ENCODE data around the gene NEFH.
A peak's percentile ranks its signal among the peaks of the same experiment; 100 is the strongest.

Gene NEFH

DNA sequence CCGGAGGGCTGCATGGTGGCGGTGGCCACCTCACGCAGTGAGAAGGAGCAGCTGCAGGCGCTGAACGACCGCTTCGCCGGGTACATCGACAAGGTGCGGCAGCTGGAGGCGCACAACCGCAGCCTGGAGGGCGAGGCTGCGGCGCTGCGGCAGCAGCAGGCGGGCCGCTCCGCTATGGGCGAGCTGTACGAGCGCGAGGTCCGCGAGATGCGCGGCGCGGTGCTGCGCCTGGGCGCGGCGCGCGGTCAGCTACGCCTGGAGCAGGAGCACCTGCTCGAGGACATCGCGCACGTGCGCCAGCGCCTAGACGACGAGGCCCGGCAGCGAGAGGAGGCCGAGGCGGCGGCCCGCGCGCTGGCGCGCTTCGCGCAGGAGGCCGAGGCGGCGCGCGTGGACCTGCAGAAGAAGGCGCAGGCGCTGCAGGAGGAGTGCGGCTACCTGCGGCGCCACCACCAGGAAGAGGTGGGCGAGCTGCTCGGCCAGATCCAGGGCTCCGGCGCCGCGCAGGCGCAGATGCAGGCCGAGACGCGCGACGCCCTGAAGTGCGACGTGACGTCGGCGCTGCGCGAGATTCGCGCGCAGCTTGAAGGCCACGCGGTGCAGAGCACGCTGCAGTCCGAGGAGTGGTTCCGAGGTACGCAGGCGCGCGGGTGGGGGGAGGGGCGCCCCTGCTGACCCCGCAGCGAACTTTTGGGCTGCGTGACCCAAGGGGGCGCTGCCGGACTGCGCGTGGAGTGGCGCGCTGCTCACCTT lies 670 bp downstream of the NEFH start:
- TF ChIP-seq GLIS3 (CRISPR knock-in tag; IDR thresholded peaks at IDR 0.05), result no peak
- TF ChIP-seq, protein P1, sequence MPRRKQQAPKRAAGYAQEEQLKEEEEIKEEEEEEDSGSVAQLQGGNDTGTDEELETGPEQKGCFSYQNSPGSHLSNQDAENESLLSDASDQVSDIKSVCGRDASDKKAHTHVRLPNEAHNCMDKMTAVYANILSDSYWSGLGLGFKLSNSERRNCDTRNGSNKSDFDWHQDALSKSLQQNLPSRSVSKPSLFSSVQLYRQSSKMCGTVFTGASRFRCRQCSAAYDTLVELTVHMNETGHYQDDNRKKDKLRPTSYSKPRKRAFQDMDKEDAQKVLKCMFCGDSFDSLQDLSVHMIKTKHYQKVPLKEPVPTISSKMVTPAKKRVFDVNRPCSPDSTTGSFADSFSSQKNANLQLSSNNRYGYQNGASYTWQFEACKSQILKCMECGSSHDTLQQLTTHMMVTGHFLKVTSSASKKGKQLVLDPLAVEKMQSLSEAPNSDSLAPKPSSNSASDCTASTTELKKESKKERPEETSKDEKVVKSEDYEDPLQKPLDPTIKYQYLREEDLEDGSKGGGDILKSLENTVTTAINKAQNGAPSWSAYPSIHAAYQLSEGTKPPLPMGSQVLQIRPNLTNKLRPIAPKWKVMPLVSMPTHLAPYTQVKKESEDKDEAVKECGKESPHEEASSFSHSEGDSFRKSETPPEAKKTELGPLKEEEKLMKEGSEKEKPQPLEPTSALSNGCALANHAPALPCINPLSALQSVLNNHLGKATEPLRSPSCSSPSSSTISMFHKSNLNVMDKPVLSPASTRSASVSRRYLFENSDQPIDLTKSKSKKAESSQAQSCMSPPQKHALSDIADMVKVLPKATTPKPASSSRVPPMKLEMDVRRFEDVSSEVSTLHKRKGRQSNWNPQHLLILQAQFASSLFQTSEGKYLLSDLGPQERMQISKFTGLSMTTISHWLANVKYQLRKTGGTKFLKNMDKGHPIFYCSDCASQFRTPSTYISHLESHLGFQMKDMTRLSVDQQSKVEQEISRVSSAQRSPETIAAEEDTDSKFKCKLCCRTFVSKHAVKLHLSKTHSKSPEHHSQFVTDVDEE (CRISPR knock-in tag; IDR thresholded peaks at IDR 0.05), result peak; percentile 24; the same call in 1 of the 2 replicates
- peak; percentile 55 for ATAC-seq

DNA sequence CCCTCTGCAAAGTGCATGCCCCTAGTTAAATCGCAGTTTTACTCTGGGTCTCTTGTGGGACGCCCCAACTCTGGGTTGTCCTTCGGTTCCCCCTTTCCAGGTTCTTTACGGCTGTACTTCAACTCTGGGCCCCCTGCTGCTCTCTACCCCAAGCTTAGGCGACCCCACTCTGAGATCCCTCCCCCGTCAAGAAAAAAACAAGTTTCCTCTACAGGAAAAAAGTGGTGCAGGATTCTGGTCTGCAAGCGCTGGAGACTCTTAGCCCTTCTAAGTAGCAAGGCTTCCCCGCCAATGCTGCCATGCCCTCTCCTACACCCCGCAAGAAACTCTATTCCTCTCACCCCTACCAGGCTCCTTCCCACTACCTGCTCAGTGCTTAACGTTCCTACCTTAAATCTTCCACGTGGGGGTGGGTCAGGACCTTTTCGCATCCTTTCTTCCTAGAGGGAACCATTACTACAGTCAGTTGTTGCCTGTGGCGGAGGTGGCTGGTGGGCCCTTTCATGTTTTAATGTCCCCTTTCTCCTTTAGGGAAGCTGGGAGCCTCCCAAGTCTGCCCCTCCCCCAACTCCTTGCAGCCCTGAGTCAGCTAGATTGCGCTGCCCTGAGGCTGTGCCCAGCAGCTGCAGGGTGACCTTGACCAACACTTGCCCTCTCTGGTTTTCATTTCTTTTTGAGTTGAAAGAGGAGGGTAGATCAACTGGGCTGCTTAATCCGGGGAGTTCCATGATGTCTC lies 1.4 kb downstream of the NEFH start:
- ATAC-seq, result peak; percentile 26; the same call in 2 of the 3 replicates

DNA sequence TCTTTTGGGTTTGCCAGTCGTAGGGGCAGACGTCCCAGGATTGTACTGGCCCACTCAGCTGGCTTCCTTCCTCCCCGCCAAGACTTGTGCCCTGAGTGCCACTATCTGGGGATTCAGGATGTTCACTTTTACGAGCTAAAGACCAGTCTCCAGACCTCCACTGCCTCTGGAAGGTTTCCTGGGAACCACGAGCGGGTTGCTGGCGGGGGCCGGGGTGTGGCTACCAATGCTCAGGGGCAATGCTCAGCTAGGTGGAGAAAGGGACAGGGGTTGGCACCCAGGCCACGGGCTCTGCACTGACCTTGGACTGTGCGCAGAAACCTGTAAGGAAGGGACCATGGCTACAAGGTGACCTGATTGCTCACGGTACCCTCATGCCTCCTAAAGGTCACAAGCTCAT lies 2.2 kb downstream of the NEFH start:
- TF ChIP-seq SNAI2 (CRISPR knock-in tag; IDR thresholded peaks at IDR 0.05) (no peak), ZNF565 (CRISPR knock-in tag; conservative IDR thresholded peaks at IDR 0.05; ENCODE audit: low read depth) (no peak), PPARA (CRISPR knock-in tag; IDR thresholded peaks at IDR 0.05; ENCODE audit: borderline replicate concordance) (no peak), ZC3H10 (CRISPR knock-in tag; IDR thresholded peaks at IDR 0.05) (no peak), RARB (CRISPR knock-in tag; IDR thresholded peaks at IDR 0.05) (no peak), ZNF70 (CRISPR knock-in tag; IDR thresholded peaks at IDR 0.05) (no peak), CSDC2 (CRISPR knock-in tag; IDR thresholded peaks at IDR 0.05) (no peak), ZFP3 (CRISPR knock-in tag; IDR thresholded peaks at IDR 0.05) (no peak), TCF4 (CRISPR knock-in tag; IDR thresholded peaks at IDR 0.05; ENCODE audit: borderline replicate concordance) (no peak), BACH2 (CRISPR knock-in tag; IDR thresholded peaks at IDR 0.05; ENCODE audit: borderline replicate concordance) (no peak), ZFP30 (CRISPR knock-in tag; IDR thresholded peaks at IDR 0.05) (no peak), ESRRG (CRISPR knock-in tag; IDR thresholded peaks at IDR 0.05) (no peak)
- TF ChIP-seq, protein P2, sequence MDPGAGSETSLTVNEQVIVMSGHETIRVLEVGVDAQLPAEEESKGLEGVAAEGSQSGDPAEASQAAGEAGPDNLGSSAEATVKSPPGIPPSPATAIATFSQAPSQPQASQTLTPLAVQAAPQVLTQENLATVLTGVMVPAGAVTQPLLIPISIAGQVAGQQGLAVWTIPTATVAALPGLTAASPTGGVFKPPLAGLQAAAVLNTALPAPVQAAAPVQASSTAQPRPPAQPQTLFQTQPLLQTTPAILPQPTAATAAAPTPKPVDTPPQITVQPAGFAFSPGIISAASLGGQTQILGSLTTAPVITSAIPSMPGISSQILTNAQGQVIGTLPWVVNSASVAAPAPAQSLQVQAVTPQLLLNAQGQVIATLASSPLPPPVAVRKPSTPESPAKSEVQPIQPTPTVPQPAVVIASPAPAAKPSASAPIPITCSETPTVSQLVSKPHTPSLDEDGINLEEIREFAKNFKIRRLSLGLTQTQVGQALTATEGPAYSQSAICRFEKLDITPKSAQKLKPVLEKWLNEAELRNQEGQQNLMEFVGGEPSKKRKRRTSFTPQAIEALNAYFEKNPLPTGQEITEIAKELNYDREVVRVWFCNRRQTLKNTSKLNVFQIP (CRISPR knock-in tag; IDR thresholded peaks at IDR 0.05; ENCODE audit: borderline replicate concordance, low read depth), result no peak
- TF ChIP-seq, protein P3, sequence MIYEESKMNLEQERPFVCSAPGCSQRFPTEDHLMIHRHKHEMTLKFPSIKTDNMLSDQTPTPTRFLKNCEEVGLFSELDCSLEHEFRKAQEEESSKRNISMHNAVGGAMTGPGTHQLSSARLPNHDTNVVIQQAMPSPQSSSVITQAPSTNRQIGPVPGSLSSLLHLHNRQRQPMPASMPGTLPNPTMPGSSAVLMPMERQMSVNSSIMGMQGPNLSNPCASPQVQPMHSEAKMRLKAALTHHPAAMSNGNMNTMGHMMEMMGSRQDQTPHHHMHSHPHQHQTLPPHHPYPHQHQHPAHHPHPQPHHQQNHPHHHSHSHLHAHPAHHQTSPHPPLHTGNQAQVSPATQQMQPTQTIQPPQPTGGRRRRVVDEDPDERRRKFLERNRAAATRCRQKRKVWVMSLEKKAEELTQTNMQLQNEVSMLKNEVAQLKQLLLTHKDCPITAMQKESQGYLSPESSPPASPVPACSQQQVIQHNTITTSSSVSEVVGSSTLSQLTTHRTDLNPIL (CRISPR knock-in tag; IDR thresholded peaks at IDR 0.05; ENCODE audit: low read depth), result no peak
- TF ChIP-seq, protein P4, sequence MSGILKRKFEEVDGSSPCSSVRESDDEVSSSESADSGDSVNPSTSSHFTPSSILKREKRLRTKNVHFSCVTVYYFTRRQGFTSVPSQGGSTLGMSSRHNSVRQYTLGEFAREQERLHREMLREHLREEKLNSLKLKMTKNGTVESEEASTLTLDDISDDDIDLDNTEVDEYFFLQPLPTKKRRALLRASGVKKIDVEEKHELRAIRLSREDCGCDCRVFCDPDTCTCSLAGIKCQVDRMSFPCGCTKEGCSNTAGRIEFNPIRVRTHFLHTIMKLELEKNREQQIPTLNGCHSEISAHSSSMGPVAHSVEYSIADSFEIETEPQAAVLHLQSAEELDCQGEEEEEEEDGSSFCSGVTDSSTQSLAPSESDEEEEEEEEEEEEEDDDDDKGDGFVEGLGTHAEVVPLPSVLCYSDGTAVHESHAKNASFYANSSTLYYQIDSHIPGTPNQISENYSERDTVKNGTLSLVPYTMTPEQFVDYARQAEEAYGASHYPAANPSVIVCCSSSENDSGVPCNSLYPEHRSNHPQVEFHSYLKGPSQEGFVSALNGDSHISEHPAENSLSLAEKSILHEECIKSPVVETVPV (CRISPR knock-in tag; IDR thresholded peaks at IDR 0.05), result no peak
- TF ChIP-seq, protein P1 (CRISPR knock-in tag; IDR thresholded peaks at IDR 0.05), result no peak
- TF ChIP-seq, protein P5, sequence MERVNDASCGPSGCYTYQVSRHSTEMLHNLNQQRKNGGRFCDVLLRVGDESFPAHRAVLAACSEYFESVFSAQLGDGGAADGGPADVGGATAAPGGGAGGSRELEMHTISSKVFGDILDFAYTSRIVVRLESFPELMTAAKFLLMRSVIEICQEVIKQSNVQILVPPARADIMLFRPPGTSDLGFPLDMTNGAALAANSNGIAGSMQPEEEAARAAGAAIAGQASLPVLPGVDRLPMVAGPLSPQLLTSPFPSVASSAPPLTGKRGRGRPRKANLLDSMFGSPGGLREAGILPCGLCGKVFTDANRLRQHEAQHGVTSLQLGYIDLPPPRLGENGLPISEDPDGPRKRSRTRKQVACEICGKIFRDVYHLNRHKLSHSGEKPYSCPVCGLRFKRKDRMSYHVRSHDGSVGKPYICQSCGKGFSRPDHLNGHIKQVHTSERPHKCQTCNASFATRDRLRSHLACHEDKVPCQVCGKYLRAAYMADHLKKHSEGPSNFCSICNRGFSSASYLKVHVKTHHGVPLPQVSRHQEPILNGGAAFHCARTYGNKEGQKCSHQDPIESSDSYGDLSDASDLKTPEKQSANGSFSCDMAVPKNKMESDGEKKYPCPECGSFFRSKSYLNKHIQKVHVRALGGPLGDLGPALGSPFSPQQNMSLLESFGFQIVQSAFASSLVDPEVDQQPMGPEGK (CRISPR knock-in tag; IDR thresholded peaks at IDR 0.05; ENCODE audit: borderline replicate concordance), result no peak

More for the DNA sequence above, 1.4 kb downstream of the NEFH start:
- no peak for TF ChIP-seq CSDC2 (CRISPR knock-in tag; IDR thresholded peaks at IDR 0.05)
- TF ChIP-seq, protein P2 (CRISPR knock-in tag; IDR thresholded peaks at IDR 0.05; ENCODE audit: borderline replicate concordance, low read depth), result no peak

More for the DNA sequence above, 2.2 kb downstream of the NEFH start:
- no peak for ATAC-seq

Data from SK-N-SH treated with all-trans-retinoic acid at 6 μM for 48 hours (cell line).